C4-2B (cell line): ENCODE data around the gene PORCN.

Experiments used
- CTCF ChIP-seq: fragments of 450-650 bp; conservative IDR thresholded peaks from 2 replicates; pipeline ENCODE4 v1.5.1; 2017; ENCODE audit warnings: mild to moderate bottlenecking
- ZFX ChIP-seq: fragments of 450-650 bp; IDR thresholded peaks from 2 replicates; pipeline ENCODE4 v1.6.1; 2017

- TF ChIP-seq CTCF (no peak), ZFX (no peak)
These were observed 5.5 kb downstream of the PORCN start for GRCh38 chrX:48514126-48514806.
